ENCODE measurements around the gene RPAP3.

Gene RPAP3

GRCh38 chr12:47736877-47737676 is 31.2 kb upstream of the RPAP3 start:
- TF ChIP-seq CTCF (IDR thresholded peaks at IDR 0.05; ENCODE audit: low read depth, low read length) = no peak
- no peak overlapping the region for H3K4me3 ChIP-seq (ENCODE audit: low read depth, low read length)

GRCh38 chr12:47736216-47736615 is 30.4 kb upstream of the RPAP3 start:
- no peak overlapping the region for H3K4me3 ChIP-seq (ENCODE audit: low read depth, low read length)
- TF ChIP-seq CTCF (IDR thresholded peaks at IDR 0.05; ENCODE audit: low read depth, low read length) = no peak

GRCh38 chr12:47735649-47736048 is 29.8 kb upstream of the RPAP3 start:
- H3K4me3 ChIP-seq (ENCODE audit: low read depth, low read length) = no peak overlapping the region
- no peak for TF ChIP-seq CTCF (IDR thresholded peaks at IDR 0.05; ENCODE audit: low read depth, low read length)

GRCh38 chr12:47734725-47735480 is 29.1 kb upstream of the RPAP3 start:
- no peak overlapping the region for H3K4me3 ChIP-seq (ENCODE audit: low read depth, low read length)
- no peak for TF ChIP-seq CTCF (IDR thresholded peaks at IDR 0.05; ENCODE audit: low read depth, low read length)

GRCh38 chr12:47733142-47733541 is 27.3 kb upstream of the RPAP3 start:
- TF ChIP-seq CTCF (IDR thresholded peaks at IDR 0.05; ENCODE audit: low read depth, low read length) = no peak
- no peak overlapping the region for H3K4me3 ChIP-seq (ENCODE audit: low read depth, low read length)

GRCh38 chr12:47732504-47732903 is 26.7 kb upstream of the RPAP3 start:
- no peak overlapping the region for H3K4me3 ChIP-seq (ENCODE audit: low read depth, low read length)
- no peak for TF ChIP-seq CTCF (IDR thresholded peaks at IDR 0.05; ENCODE audit: low read depth, low read length)

GRCh38 chr12:47731723-47732122 is 25.9 kb upstream of the RPAP3 start:
- TF ChIP-seq CTCF (IDR thresholded peaks at IDR 0.05; ENCODE audit: low read depth, low read length) = no peak
- no peak overlapping the region for H3K4me3 ChIP-seq (ENCODE audit: low read depth, low read length)

All from WI38 (cell line).